HepG2 (cell line): Measurements from ENCODE around the gene DDT. TPM values are rescaled to one million over a fixed set of nuclear protein-coding genes. Genes with fewer than 3 reads are reported as not detected.
A peak's percentile ranks its signal among the peaks of the same experiment; 100 is the strongest.

Experiments
- BCL6 ChIP-seq: IDR thresholded peaks from 2 replicates; pipeline ENCODE4 v1.6.1; 2016; ENCODE audit warnings: missing genetic modification reagents, missing compliant biosample characterization
- ISL2 ChIP-seq: sonication (generic); formaldehyde crosslinking; IDR thresholded peaks from 2 replicates; pipeline ENCODE4 v1.5.0; 2020; ENCODE audit warnings: missing genetic modification reagents
- NR2F6 ChIP-seq, 2 experiments: IDR thresholded peaks; 2 replicates each; pipeline ENCODE4 v1.6.1; 2016; ENCODE audit warnings: antibody characterized with exemption in 1 of 2, mild to moderate bottlenecking in 1 of 2
- PCBP2 ChIP-seq: fragments of 200-400 bp; formaldehyde crosslinking; optimal IDR thresholded peaks from 2 replicates; pipeline ENCODE3; 2018; ENCODE audit warnings: low read length, low read depth; ENCODE audit not compliant: poor library complexity, severe bottlenecking
- SAP130 ChIP-seq: IDR thresholded peaks from 2 replicates; pipeline ENCODE4 v1.6.1; 2016; ENCODE audit warnings: low read depth
- SNRNP70 ChIP-seq: fragments of 200-400 bp; formaldehyde crosslinking; IDR thresholded peaks from 2 replicates; pipeline ENCODE4 v1.6.1; 2017; ENCODE audit warnings: mild to moderate bottlenecking, low read depth, low read length, moderate library complexity
- SOX13 ChIP-seq, 3 experiments: fragments of 450-650 bp in 1 of 3; sonication (generic) in 1 of 3; formaldehyde crosslinking in 1 of 3; IDR thresholded peaks in 2 of 3; conservative IDR thresholded peaks in 1 of 3; 2 replicates each; pipeline versions ENCODE4 v1.5.0 to v1.6.1; 2016 to 2020; ENCODE audit warnings: antibody characterized with exemption in 1 of 3, mild to moderate bottlenecking in 1 of 3, missing compliant biosample characterization in 1 of 3, missing genetic modification reagents in 1 of 3, moderate library complexity in 1 of 3
- SOX6 ChIP-seq, 2 experiments: fragments of 450-650 bp in 1 of 2; sonication (generic) in 1 of 2; formaldehyde crosslinking in 1 of 2; IDR thresholded peaks; 2 replicates each; pipeline versions ENCODE4 v1.4.0 to v1.6.1; 2017 to 2020; ENCODE audit warnings: antibody characterized with exemption in 1 of 2, mild to moderate bottlenecking in 1 of 2, missing genetic modification reagents in 1 of 2
- TBL1XR1 ChIP-seq: fragments of 150-350 bp; IDR thresholded peaks from 2 replicates; pipeline ENCODE4 v1.6.1; 2014; ENCODE audit warnings: borderline replicate concordance, low read length; ENCODE audit not compliant: partially characterized antibody
- TEAD3 ChIP-seq: optimal IDR thresholded peaks from 2 replicates; pipeline ENCODE3; 2016; ENCODE audit warnings: borderline replicate concordance
- ZNF691 ChIP-seq: sonication (generic); formaldehyde crosslinking; IDR thresholded peaks from 2 replicates; pipeline ENCODE4 v1.4.0; 2020; ENCODE audit warnings: missing genetic modification reagents, low read depth, mild to moderate bottlenecking, borderline replicate concordance
- polyA plus RNA-seq, 8 experiments: library from polyadenylated mRNA; depleted of rRNA in 3 of 8; stranded (reverse) in 7 of 8; unstranded in 1 of 8; fragments of >200 nt; fragmentation: Illumina TruSeq in 4 of 8; extraction: Trizol in 4 of 8; gene quantifications; 2 replicates each; pipeline versions ENCODE4 v1.2.1 to v1.2.3, GENCODE V29; 2011 to 2016; ENCODE audit warnings: low read depth in 4 of 8, missing spikeins in 1 of 8, mixed read lengths in 1 of 8; ENCODE audit not compliant: insufficient read depth in 1 of 8
- total RNA-seq, 5 experiments: library from RNA; depleted of rRNA; stranded (reverse); fragments of >200 nt; fragmentation: Illumina TruSeq; extraction: Trizol; gene quantifications; 2 replicates each; pipeline ENCODE4 v1.2.3, GENCODE V29; 2016; ENCODE audit warnings: low read depth in 1 of 5
- TF ChIP-seq, protein P1 (sequence below): sonication (generic); formaldehyde crosslinking; IDR thresholded peaks from 2 replicates; pipeline ENCODE4 v1.5.1; 2020; ENCODE audit warnings: mild to moderate bottlenecking, moderate library complexity, missing genetic modification reagents

DDT gene
- total and polyA plus RNA-seq, 2 of the 13 experiments (the other 11 are each of a cell fraction or from before 2014, with no cell fraction given), result 143 to 181 TPM

DNA sequence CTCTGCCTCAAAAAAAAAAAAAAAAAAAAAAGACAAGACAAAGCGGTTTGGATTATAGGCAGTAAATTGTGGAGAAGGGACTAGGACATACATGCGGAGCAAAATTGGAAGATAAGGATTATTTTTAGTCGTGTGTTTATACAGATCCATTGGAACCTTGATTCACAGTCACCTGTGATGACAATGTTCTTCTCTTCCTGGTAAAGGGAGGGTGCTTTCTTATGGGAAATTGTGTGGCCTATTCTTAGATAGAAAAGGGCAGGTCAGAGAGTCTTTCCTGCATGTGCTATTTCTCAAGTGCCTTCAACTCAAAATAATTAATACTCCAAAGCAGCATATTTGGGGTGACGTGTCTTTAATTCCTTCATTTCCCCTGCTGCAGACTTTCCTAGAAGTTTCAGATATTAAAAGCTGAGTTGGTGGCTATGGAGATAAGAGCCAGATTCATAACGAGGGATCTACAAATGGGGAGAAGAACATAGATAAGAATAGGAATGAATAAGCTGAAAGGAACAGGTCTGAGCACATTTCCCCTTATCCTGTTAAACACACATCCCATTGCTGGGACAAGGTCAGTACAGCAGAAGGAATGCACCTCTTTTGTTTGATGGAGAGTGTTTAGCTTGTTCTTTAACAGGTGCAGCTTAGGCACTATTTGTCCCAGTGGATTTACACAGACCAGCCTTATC is 35.8 kb downstream of the DDT start (continued):
- TF ChIP-seq SOX6 (IDR thresholded peaks at IDR 0.05) (no peak), SOX6 (CRISPR knock-in tag; IDR thresholded peaks at IDR 0.05) (peak; percentile 78), PCBP2 (no peak), SOX13 (IDR thresholded peaks at IDR 0.05) (no peak), SOX13 (CRISPR knock-in tag; conservative IDR thresholded peaks at IDR 0.05 in 1 of 2, IDR thresholded peaks at IDR 0.05 in 1 of 2) (peak in 1 of 2 experiments; percentile 89; a peak in 2 of 4 replicates), ZNF691 (CRISPR knock-in tag) (0 out of 2 replicates have a peak, but pooled peaks have one; percentile 42), BCL6 (peak; percentile 54; the same call in 1 of the 2 replicates), ISL2 (CRISPR knock-in tag) (peak; percentile 49; the same call in 1 of the 2 replicates), SNRNP70 (no peak), NR2F6 (IDR thresholded peaks at IDR 0.05) (no peak), NR2F6 (CRISPR knock-in tag; IDR thresholded peaks at IDR 0.05) (0 out of 2 replicates have a peak, but pooled peaks have one; percentile 22), TEAD3 (CRISPR knock-in tag) (peak; percentile 77), SAP130 (CRISPR knock-in tag) (peak; percentile 26; the same call in 1 of the 2 replicates), TBL1XR1 (no peak)
- TF ChIP-seq, protein P1, sequence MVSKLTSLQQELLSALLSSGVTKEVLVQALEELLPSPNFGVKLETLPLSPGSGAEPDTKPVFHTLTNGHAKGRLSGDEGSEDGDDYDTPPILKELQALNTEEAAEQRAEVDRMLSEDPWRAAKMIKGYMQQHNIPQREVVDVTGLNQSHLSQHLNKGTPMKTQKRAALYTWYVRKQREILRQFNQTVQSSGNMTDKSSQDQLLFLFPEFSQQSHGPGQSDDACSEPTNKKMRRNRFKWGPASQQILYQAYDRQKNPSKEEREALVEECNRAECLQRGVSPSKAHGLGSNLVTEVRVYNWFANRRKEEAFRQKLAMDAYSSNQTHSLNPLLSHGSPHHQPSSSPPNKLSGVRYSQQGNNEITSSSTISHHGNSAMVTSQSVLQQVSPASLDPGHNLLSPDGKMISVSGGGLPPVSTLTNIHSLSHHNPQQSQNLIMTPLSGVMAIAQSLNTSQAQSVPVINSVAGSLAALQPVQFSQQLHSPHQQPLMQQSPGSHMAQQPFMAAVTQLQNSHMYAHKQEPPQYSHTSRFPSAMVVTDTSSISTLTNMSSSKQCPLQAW, result no peak
